ENCODE measurements around the gene GFI1B.

- TF ChIP-seq CTCF (IDR thresholded peaks at IDR 0.05) = no peak
- TF ChIP-seq POLR2A (IDR thresholded peaks at IDR 0.05) = no peak
Observed at GRCh38 chr9:133014696-133015095, 36.2 kb downstream of the GFI1B start.
